GM23248 (cell line): ENCODE data around the gene MPPED2. TPM values are rescaled to one million over a fixed set of nuclear protein-coding genes. Genes with fewer than 3 reads are reported as not detected.

Experiments
- DNase-seq: peaks from one replicate; pipeline ENCODE4 v3.0.0-alpha.2; 2015
- H2AFZ ChIP-seq: fragments of 200-600 bp; sonication (generic); 2 replicates; pipeline ENCODE4 v1.6.1; 2016; ENCODE audit warnings: antibody characterized with exemption
- H3F3A ChIP-seq: fragments of 200-600 bp; sonication (generic); 2 replicates; pipeline ENCODE4 v1.6.1; 2016; ENCODE audit warnings: mild to moderate bottlenecking, antibody characterized with exemption, mixed run types; ENCODE audit not compliant: insufficient read depth
- H3K27ac ChIP-seq: fragments of 200-600 bp; sonication (generic); 2 replicates; pipeline ENCODE4 v1.5.1; 2016; ENCODE audit warnings: mild to moderate bottlenecking
- H3K27me3 ChIP-seq: fragments of 200-600 bp; sonication (generic); replicated peaks from 2 replicates; pipeline ENCODE4 v1.6.1; 2016; ENCODE audit warnings: mild to moderate bottlenecking; ENCODE audit not compliant: insufficient read depth
- H3K36me3 ChIP-seq: fragments of 200-600 bp; sonication (generic); 2 replicates; pipeline ENCODE4 v1.6.1; 2016; ENCODE audit warnings: low read depth, mild to moderate bottlenecking
- H3K4me1 ChIP-seq: fragments of 200-600 bp; sonication (generic); 2 replicates; pipeline ENCODE4 v1.6.1; 2016; ENCODE audit warnings: mild to moderate bottlenecking; ENCODE audit not compliant: insufficient read depth
- H3K4me2 ChIP-seq: fragments of 200-600 bp; sonication (generic); one replicate; pipeline ENCODE4 v1.6.1; 2016; ENCODE audit warnings: mild to moderate bottlenecking; ENCODE audit not compliant: unreplicated experiment
- H3K4me3 ChIP-seq: fragments of 200-600 bp; sonication (generic); 2 replicates; pipeline ENCODE4 v1.5.1; 2016; ENCODE audit warnings: mild to moderate bottlenecking
- H3K79me2 ChIP-seq: fragments of 200-600 bp; sonication (generic); 2 replicates; pipeline ENCODE4 v1.6.1; 2016; ENCODE audit warnings: mild to moderate bottlenecking; ENCODE audit not compliant: insufficient read depth
- H3K9ac ChIP-seq: fragments of 200-600 bp; sonication (generic); 2 replicates; pipeline ENCODE4 v1.6.1; 2016; ENCODE audit warnings: mild to moderate bottlenecking
- H3K9me2 ChIP-seq: fragments of 200-600 bp; sonication (generic); 2 replicates; pipeline ENCODE4 v1.6.1; 2016; ENCODE audit warnings: mixed run types, mild to moderate bottlenecking, moderate library complexity; ENCODE audit not compliant: insufficient read depth
- H3K9me3 ChIP-seq: fragments of 200-600 bp; sonication (generic); one replicate; pipeline ENCODE4 v1.6.1; 2017; ENCODE audit warnings: low read depth
- H4K20me1 ChIP-seq: fragments of 200-600 bp; sonication (generic); 2 replicates; pipeline ENCODE4 v1.6.0; 2016; ENCODE audit not compliant: insufficient read depth
- EZH2 ChIP-seq: fragments of 200-600 bp; sonication (generic); IDR thresholded peaks from 2 replicates; pipeline ENCODE4 v1.6.1; 2018; ENCODE audit warnings: antibody characterized with exemption, mild to moderate bottlenecking; ENCODE audit not compliant: insufficient read depth, poor library complexity, severe bottlenecking
- EZH2phosphoT487 ChIP-seq: fragments of 200-600 bp; sonication (generic); IDR thresholded peaks from 2 replicates; pipeline ENCODE4 v1.6.1; 2018; ENCODE audit warnings: antibody characterized with exemption, moderate library complexity, mild to moderate bottlenecking, low read depth; ENCODE audit not compliant: insufficient read depth
- WGBS, 2 experiments: methylation state at CpG; one replicate each; pipeline ENCODE4 v1.1.6; 2015 to 2017; ENCODE audit warnings: low lambda C conversion rate in 2 of 2, low coverage in 1 of 2; ENCODE audit errors: missing lambda C conversion rate in 2 of 2; 5-methylcytosine and 5-hydroxymethylcytosine counted together
- in situ Hi-C: fragments of 300-500 bp; cut with MboI; formaldehyde crosslinking; loops from 2 replicates; pipeline ENCODE4 v1.15.0; 2020
- polyA plus RNA-seq: library from polyadenylated mRNA; unstranded; fragments of >200 nt; fragmentation: Nextera tagmentation; extraction: Ambion mirVana; gene quantifications from 2 replicates; pipeline ENCODE4 v1.2.1, GENCODE V29; 2016
- total RNA-seq: library from RNA; depleted of rRNA; stranded (reverse); fragments of >200 nt; shearing (Covaris generic); gene quantifications from 2 replicates; pipeline ENCODE4 v1.2.3, GENCODE V29; 2014

MPPED2 gene
- total and polyA plus RNA-seq, 2 experiments from 2014 or later: not detected

GRCh38 chr11:30365793-30366517 is 220.2 kb downstream of the MPPED2 start:
- H3K27ac ChIP-seq: no peak overlapping the region
- in situ Hi-C loops: loop anchor here (25.0 kb wide), 1 partner anchor 546 kb away; no protein-coding TSS in a partner anchor
- no peak for DNase-seq
- no peaks in the 10 kb centered on the region for H3K9me3 ChIP-seq
- H3F3A ChIP-seq: no peaks in the 10 kb centered on the region
- H3K36me3 ChIP-seq: no peaks in the 10 kb centered on the region
- H3K27me3 ChIP-seq: 0 out of 2 replicates have a peak, but pooled peaks cover 7% of the 10 kb centered on the region
- H3K79me2 ChIP-seq: no peaks in the 10 kb centered on the region
- H3K4me1 ChIP-seq: no peaks in the 10 kb centered on the region
- no peak overlapping the region for H3K4me3 ChIP-seq
- H4K20me1 ChIP-seq: no peaks in the 10 kb centered on the region
- H3K4me2 ChIP-seq: no peak overlapping the region
- H2AFZ ChIP-seq: no peak overlapping the region
- H3K9ac ChIP-seq: no peak overlapping the region
- H3K9me2 ChIP-seq: no peaks in the 10 kb centered on the region
- TF ChIP-seq EZH2 (no peak), EZH2phosphoT487 (no peak)
- WGBS, 2 experiments: 61 to 66% methylated on average over 3 of the region's 3 CpGs

GRCh38 chr11:30364837-30365482 is 221.2 kb downstream of the MPPED2 start:
- 60 to 62% methylated on average over 9 of the region's 9 CpGs for WGBS, 2 experiments
- Histone ChIP-seq H3K4me1 (no peaks in the 10 kb centered on the region), H3K79me2 (no peaks in the 10 kb centered on the region), H3K27me3 (0 out of 2 replicates have a peak, but pooled peaks cover 7% of the 10 kb centered on the region), H3K4me2 (no peak overlapping the region), H2AFZ (no peak overlapping the region), H3K36me3 (no peaks in the 10 kb centered on the region), H3K9me3 (no peaks in the 10 kb centered on the region), H4K20me1 (no peaks in the 10 kb centered on the region), H3K4me3 (no peak overlapping the region), H3K27ac (no peak overlapping the region), H3F3A (no peaks in the 10 kb centered on the region), H3K9ac (no peak overlapping the region), H3K9me2 (no peaks in the 10 kb centered on the region)
- TF ChIP-seq EZH2phosphoT487 (no peak), EZH2 (no peak)
- in situ Hi-C loops: loop anchor here (25.0 kb wide), 1 partner anchor 547 kb away; no protein-coding TSS in a partner anchor
- no peak for DNase-seq

- Histone ChIP-seq H3K9me3 (no peaks in the 10 kb centered on the region), H3K9me2 (no peaks in the 10 kb centered on the region), H4K20me1 (no peaks in the 10 kb centered on the region), H3K4me3 (no peak overlapping the region), H3K27me3 (0 out of 2 replicates have a peak, but pooled peaks cover 7% of the 10 kb centered on the region), H2AFZ (no peak overlapping the region), H3K4me2 (no peak overlapping the region), H3F3A (no peaks in the 10 kb centered on the region), H3K27ac (no peak overlapping the region), H3K79me2 (no peaks in the 10 kb centered on the region), H3K4me1 (no peaks in the 10 kb centered on the region), H3K9ac (no peak overlapping the region), H3K36me3 (no peaks in the 10 kb centered on the region)
- in situ Hi-C loops: loop anchor here (25.0 kb wide), 1 partner anchor 548 kb away; no protein-coding TSS in a partner anchor
- DNase-seq: no peak
- TF ChIP-seq EZH2phosphoT487 (no peak), EZH2 (no peak)
- WGBS, 2 experiments: 44 to 46% methylated on average over 7 of the region's 7 CpGs
Observed at GRCh38 chr11:30364139-30364836, 221.9 kb downstream of the MPPED2 start.

GRCh38 chr11:30360741-30361140 is 225.4 kb downstream of the MPPED2 start:
- no peak for TF ChIP-seq EZH2phosphoT487
- TF ChIP-seq EZH2: no peak
- DNase-seq: no peak
- no peaks in the 10 kb centered on the region for H3K4me1 ChIP-seq
- peaks cover 15% of the 10 kb centered on the region; the same call in 1 of the 2 replicates for H3K27me3 ChIP-seq
- H3K36me3 ChIP-seq: no peaks in the 10 kb centered on the region
- H3K9ac ChIP-seq: no peak overlapping the region
- H3K79me2 ChIP-seq: no peaks in the 10 kb centered on the region
- H3K4me3 ChIP-seq: no peak overlapping the region
- in situ Hi-C loops: loop anchor here (25.0 kb wide), 1 partner anchor 552 kb away; no protein-coding TSS in a partner anchor
- no peak overlapping the region for H3K27ac ChIP-seq
- H3K9me2 ChIP-seq: no peaks in the 10 kb centered on the region
- H2AFZ ChIP-seq: no peak overlapping the region
- H3F3A ChIP-seq: no peaks in the 10 kb centered on the region
- H3K9me3 ChIP-seq: no peaks in the 10 kb centered on the region
- no peak overlapping the region for H3K4me2 ChIP-seq
- H4K20me1 ChIP-seq: no peaks in the 10 kb centered on the region
